LNCaP clone FGC (cell line): ENCODE results near the gene CD7.

Source experiments
- DNase-seq: peaks from one replicate; pipeline ENCODE4 v3.0.0-alpha.2; 2011; ENCODE audit warnings: low read depth
- H3K4me3 ChIP-seq: 2 replicates; pipeline ENCODE4 v1.5.1; 2011; ENCODE audit warnings: mild to moderate bottlenecking, low read depth, low read length, control low read depth
- TF ChIP-seq, protein P1 (sequence below): IDR thresholded peaks from 2 replicates; pipeline ENCODE4 v1.5.1; 2012; ENCODE audit warnings: mild to moderate bottlenecking; ENCODE audit not compliant: control insufficient read depth, insufficient read depth; ENCODE audit errors: extremely low read depth

The CD7 gene

DNA sequence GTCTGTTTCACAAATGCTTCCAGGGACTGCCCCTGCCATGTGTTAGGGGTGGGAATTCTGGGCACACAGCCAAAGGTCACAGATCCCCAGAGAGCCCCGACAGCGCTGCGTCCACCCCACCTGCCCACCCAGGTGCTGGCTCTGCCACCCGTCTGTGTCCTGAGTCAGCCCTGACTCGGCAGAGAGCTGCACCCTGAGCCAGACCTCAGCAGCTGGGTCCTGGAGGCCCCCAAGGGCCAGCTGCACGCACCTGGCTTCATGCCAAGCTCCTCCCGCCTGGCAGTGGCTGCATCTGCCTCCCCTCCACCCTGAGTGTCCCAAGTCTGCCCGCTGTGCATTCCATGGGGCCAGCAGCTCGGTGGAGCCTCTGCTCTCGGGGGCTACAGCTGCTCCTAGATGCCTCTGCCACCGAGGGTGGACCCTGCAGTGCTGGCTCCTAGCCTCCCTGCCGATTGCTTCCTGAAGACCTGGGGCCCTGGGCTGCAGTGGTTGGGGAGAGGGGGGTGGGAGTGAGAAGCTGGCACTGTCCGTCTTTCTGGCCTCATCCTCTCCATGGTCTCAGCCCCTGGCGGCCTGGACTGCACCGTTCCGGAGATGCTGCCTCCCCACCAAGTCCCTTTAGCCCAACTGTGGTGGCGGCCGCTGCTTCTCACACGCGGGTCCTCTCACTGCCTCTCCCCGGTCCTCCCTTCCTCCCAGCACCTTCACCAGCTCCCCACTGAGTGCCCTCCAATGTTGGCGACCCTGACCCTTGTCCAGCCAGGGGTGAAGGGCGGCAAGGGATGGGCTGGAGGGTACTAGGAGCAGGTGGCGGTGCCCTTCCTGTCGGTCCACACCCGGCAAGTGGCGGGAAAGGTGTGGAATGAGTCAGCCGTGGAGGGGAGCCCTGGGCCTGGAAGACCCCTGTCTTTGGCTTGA lies 13.2 kb upstream of the CD7 start:
- DNase-seq: no peak
- TF ChIP-seq, protein P1, sequence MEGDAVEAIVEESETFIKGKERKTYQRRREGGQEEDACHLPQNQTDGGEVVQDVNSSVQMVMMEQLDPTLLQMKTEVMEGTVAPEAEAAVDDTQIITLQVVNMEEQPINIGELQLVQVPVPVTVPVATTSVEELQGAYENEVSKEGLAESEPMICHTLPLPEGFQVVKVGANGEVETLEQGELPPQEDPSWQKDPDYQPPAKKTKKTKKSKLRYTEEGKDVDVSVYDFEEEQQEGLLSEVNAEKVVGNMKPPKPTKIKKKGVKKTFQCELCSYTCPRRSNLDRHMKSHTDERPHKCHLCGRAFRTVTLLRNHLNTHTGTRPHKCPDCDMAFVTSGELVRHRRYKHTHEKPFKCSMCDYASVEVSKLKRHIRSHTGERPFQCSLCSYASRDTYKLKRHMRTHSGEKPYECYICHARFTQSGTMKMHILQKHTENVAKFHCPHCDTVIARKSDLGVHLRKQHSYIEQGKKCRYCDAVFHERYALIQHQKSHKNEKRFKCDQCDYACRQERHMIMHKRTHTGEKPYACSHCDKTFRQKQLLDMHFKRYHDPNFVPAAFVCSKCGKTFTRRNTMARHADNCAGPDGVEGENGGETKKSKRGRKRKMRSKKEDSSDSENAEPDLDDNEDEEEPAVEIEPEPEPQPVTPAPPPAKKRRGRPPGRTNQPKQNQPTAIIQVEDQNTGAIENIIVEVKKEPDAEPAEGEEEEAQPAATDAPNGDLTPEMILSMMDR: no peak
- H3K4me3 ChIP-seq: no peak overlapping the region

DNA sequence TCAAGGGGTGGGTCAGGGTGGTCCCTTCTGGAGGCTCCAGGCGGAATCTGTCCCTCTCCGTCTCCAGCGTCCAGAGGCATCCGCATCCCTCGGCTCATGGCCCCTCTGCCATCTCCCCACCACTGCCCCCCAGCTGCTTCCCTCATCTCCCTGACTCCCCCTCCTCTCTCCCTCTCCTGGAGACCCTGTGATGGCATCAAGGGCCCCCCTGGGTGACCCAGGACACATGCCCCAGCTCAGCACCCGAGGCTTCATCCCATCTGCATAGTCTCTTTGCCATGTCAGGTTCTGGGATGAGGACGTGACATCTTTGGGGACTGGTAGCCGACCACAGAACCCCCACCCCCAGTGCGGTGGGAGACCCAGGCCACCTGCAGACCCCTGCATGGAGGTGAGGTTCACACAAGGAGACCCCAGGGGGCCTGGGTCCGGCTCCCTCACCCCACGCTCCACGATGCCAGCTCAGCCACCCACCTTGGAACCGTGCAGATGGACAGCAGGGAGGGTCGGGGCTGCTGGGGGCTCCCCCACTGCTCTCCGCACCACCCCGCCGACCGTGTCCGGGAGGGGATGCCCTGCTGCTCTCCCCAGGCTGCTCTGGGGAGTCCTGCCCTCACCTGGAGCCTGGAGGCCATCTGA lies 12.4 kb upstream of the CD7 start:
- TF ChIP-seq, protein P1: no peak
- DNase-seq: no peak
- no peak overlapping the region for H3K4me3 ChIP-seq

DNA sequence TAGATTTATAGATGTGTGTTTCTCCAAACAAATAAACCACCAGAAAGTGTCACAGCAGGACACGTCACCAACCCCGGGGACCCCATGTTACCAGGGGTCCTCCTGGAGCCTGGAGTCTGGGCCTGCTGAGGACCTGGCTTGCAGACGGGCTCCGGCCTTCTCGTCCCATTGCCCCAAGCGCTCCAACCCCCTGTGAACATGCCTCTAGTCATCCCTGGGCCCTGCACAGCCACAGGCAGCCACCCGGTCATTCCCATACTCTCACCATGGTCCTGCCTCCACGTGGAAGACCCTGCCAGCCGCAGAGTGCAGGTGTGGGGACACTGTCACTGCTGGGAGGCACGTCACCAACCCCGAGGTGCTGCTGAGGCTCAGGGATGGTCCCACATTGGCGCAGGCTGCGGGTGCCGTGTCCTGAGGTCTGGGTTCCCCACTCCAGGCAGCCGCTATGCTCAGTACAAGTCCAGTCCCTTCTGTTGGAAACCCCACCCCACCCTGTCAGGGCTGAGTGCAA lies 11.6 kb upstream of the CD7 start:
- no peak for DNase-seq
- H3K4me3 ChIP-seq: no peak overlapping the region
- TF ChIP-seq, protein P1: no peak

DNA sequence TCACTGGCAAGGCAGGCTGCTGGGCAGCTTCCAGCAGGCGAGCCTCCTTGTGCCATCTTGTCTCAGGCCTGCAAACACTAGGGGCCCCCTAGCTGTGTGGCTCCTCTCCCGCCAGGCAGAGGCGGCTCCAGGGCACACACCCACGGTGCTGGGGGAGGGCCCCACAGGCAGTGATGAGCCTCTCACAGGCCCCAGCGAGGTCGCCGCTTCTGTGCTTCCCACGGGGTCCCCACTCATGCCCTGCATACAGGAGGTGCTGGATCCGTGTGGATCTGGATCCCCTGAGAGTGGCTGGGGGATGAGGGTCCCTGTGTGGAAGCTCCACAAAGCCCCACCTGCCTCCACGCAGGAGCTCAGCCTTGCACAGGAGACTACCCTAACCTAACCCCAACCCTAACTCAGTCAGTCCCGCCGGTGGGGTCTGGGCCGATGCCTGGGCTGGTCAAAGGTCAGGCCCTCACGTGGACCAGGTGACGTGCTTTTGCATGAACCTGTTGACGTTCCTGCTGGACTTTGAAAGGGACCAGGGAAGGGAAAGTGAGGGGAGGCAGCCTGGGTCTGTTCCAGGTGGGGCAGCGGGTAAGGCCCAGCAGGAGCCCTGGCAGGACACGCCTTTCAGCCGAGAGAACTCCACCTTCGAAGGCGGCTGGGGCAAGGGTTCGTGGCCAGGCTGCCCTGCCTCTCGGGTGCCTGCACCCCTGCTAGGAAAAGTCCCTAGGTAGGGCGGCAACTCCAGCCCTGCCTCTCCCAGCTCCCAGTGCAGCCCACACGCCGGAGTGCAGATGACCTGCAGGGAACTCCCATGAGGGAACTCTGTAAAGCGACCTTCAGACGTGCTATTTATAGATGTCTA lies 11.0 kb upstream of the CD7 start:
- DNase-seq: no peak
- no peak overlapping the region for H3K4me3 ChIP-seq
- TF ChIP-seq, protein P1: no peak

DNA sequence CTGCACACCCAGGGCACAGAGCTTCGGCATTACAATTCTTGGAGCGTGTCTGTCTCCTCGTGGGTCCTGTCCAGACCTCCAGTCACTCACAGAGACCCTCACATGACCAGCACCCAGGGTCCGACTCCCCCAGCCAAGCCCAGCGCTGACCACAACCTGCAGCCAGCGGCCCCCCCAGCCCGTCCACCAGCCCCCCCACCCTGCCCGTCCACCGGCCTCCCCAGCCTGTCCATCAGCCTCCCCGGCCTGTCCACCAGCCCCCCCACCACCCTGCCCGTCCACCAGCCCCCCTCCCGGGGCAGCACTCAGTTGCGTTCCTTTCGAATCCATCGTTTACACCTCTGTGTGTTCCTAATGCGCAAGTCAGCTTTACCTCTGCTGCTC lies 10.3 kb upstream of the CD7 start:
- TF ChIP-seq, protein P1: no peak
- DNase-seq: no peak
- H3K4me3 ChIP-seq: no peak overlapping the region

DNA sequence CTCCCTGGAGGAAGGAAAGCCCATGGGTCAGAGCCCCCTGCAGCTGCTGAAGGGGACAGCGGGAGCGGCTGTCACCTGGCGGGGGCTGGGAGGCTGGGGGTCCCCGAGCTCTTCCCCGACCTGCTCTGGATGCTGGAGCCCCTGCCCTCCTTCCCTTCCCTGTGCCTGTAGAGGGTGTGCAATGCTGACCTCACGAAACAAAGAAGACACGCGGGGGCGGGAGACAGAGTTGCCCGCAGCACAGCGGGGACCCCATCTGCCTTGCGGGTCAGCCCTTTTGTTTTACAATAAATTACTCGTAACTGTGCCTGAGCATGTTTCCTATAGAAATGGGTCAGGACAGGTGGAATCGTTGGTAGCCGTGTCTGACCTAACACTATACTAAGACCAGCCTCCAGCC lies 9.9 kb upstream of the CD7 start:
- DNase-seq: no peak
- H3K4me3 ChIP-seq: no peak overlapping the region
- TF ChIP-seq, protein P1: no peak
